SHP77 treated with DMSO at 0.1 percent for 48 hours (cell line): ENCODE results near the gene SACS.
"Not testable (repeated sequence)": the region's sequence is repeated elsewhere in the genome, so short reads cannot be mapped to it uniquely, and the experiment has no call there.

ENCODE experiments used
- DNase-seq: peaks from one replicate; lab custom pipeline; 2025; lab: John Stamatoyannopoulos, UW

SACS gene

GRCh38 chr13:23453132-23453531, 19.6 kb upstream of the SACS start:
- DNase-seq, result no peak

- peak; percentile 77 for DNase-seq
These were observed 17.0 kb upstream of the SACS start for GRCh38 chr13:23450340-23451046.

- DNase-seq, result no peak
These were observed 16.1 kb upstream of the SACS start for GRCh38 chr13:23449398-23450162.

GRCh38 chr13:23447927-23448326, 14.4 kb upstream of the SACS start:
- no peak for DNase-seq

- no peak for DNase-seq
These were observed 12.3 kb upstream of the SACS start for GRCh38 chr13:23445794-23446193.

- DNase-seq, result peak; percentile 83
These were observed 10.4 kb upstream of the SACS start for GRCh38 chr13:23443878-23444277.

GRCh38 chr13:23443110-23443509, 9.6 kb upstream of the SACS start:
- no peak for DNase-seq

- DNase-seq, result no peak
These were observed 7.5 kb upstream of the SACS start for GRCh38 chr13:23440821-23441618.

- DNase-seq, result not testable (repeated sequence)
These were observed 6.8 kb upstream of the SACS start for GRCh38 chr13:23440324-23440723.

- no peak for DNase-seq
These were observed 4.4 kb upstream of the SACS start for GRCh38 chr13:23437916-23438315.

- DNase-seq, result no peak
These were observed 3.2 kb upstream of the SACS start for GRCh38 chr13:23436680-23437079.

- DNase-seq, result no peak
These were observed 989 bp upstream of the SACS start for GRCh38 chr13:23434491-23434890.

GRCh38 chr13:23432626-23433025, 876 bp downstream of the SACS start:
- DNase-seq, result no peak

- no peak for DNase-seq
These were observed 2.8 kb downstream of the SACS start for GRCh38 chr13:23430664-23431063.

GRCh38 chr13:23427881-23428528, 5.5 kb downstream of the SACS start:
- peak; percentile 33 for DNase-seq

GRCh38 chr13:23427342-23427843, 6.1 kb downstream of the SACS start:
- DNase-seq, result no peak

- no peak for DNase-seq
These were observed 11.9 kb downstream of the SACS start for GRCh38 chr13:23421596-23421995.

- no peak for DNase-seq
These were observed 14.5 kb downstream of the SACS start for GRCh38 chr13:23418776-23419683.

GRCh38 chr13:23414682-23415081, 18.8 kb downstream of the SACS start:
- DNase-seq, result no peak

- DNase-seq, result no peak
These were observed 21.8 kb downstream of the SACS start for GRCh38 chr13:23411706-23412105.

GRCh38 chr13:23411220-23411619, 22.3 kb downstream of the SACS start:
- DNase-seq, result no peak
